RWPE2 (cell line): ENCODE measurements around the gene CCDC71.

Experiments used
- ATAC-seq: fragments of 200-7000 bp; cut with Tn5 transposase; 3 replicates; pipeline ENCODE4 v1.9.1; 2021; ENCODE audit warnings: low read depth
- DNase-seq: peaks from one replicate; pipeline ENCODE4 v3.0.0-alpha.2; 2020; ENCODE audit warnings: low spot score
- H3K27ac ChIP-seq: fragments of 450-650 bp; 2 replicates; pipeline ENCODE4 v1.5.1; 2017; ENCODE audit warnings: mild to moderate bottlenecking; ENCODE audit not compliant: poor library complexity, severe bottlenecking
- H3K27me3 ChIP-seq: fragments of 250-450 bp; sonication (Bioruptor Pico); 2 replicates; pipeline ENCODE4 v1.5.1; 2021; ENCODE audit warnings: mild to moderate bottlenecking, moderate library complexity; ENCODE audit not compliant: insufficient read depth, poor library complexity, severe bottlenecking
- H3K36me3 ChIP-seq: fragments of 250-450 bp; sonication (Bioruptor Pico); 2 replicates; pipeline ENCODE4 v1.5.1; 2020; ENCODE audit warnings: low read depth, mild to moderate bottlenecking, moderate library complexity
- H3K4me1 ChIP-seq: fragments of 250-450 bp; sonication (Bioruptor Pico); 2 replicates; pipeline ENCODE4 v1.5.1; 2021; ENCODE audit warnings: mild to moderate bottlenecking, moderate library complexity; ENCODE audit not compliant: insufficient read depth, poor library complexity, severe bottlenecking
- H3K4me3 ChIP-seq: fragments of 250-450 bp; sonication (Bioruptor Pico); 2 replicates; pipeline ENCODE4 v1.5.1; 2021; ENCODE audit warnings: mild to moderate bottlenecking, moderate library complexity; ENCODE audit not compliant: severe bottlenecking
- H3K9me3 ChIP-seq: fragments of 250-450 bp; sonication (Bioruptor Pico); 2 replicates; pipeline ENCODE4 v1.5.1; 2021; ENCODE audit warnings: mild to moderate bottlenecking, moderate library complexity; ENCODE audit not compliant: severe bottlenecking
- CTCF ChIP-seq: fragments of 450-650 bp; IDR thresholded peaks from one replicate; pipeline ENCODE4 v1.5.1; 2017; ENCODE audit warnings: mild to moderate bottlenecking, moderate library complexity; ENCODE audit not compliant: poor library complexity, severe bottlenecking

CCDC71 gene

GRCh38 chr3:49199239-49199899 is 33.2 kb upstream of the CCDC71 start:
- Histone ChIP-seq H3K36me3 (no peaks in the 10 kb centered on the region), H3K4me1 (no peaks in the 10 kb centered on the region), H3K27me3 (no peaks in the 10 kb centered on the region), H3K4me3 (no peak overlapping the region), H3K9me3 (no peaks in the 10 kb centered on the region), H3K27ac (no peak overlapping the region)
- ATAC-seq (peak; percentile 40; the same call in 2 of the 3 replicates), DNase-seq (peak; percentile 72)
- TF ChIP-seq CTCF = no peak

GRCh38 chr3:49198611-49199230 is 32.6 kb upstream of the CCDC71 start:
- Histone ChIP-seq H3K27ac (no peak overlapping the region), H3K9me3 (no peaks in the 10 kb centered on the region), H3K4me3 (no peak overlapping the region), H3K4me1 (no peaks in the 10 kb centered on the region), H3K36me3 (no peaks in the 10 kb centered on the region), H3K27me3 (no peaks in the 10 kb centered on the region)
- ATAC-seq = no peak
- TF ChIP-seq CTCF = no peak
- DNase-seq = no peak

- Histone ChIP-seq H3K4me3 (no peak overlapping the region), H3K36me3 (no peaks in the 10 kb centered on the region), H3K27me3 (no peaks in the 10 kb centered on the region), H3K9me3 (no peaks in the 10 kb centered on the region), H3K27ac (no peak overlapping the region), H3K4me1 (no peaks in the 10 kb centered on the region)
- no peak for ATAC-seq
- TF ChIP-seq CTCF = no peak
- no peak for DNase-seq
Observed at GRCh38 chr3:49198161-49198560, 32.0 kb upstream of the CCDC71 start.

- ATAC-seq = no peak
Observed at GRCh38 chr3:49191741-49192140, 25.6 kb upstream of the CCDC71 start.

More at GRCh38 chr3:49191741-49192140, 25.6 kb upstream of the CCDC71 start:
- no peak overlapping the region for H3K4me3 ChIP-seq
- no peaks in the 10 kb centered on the region for H3K36me3 ChIP-seq
- TF ChIP-seq CTCF = no peak
- no peaks in the 10 kb centered on the region for H3K4me1 ChIP-seq
- no peak for DNase-seq
- H3K27ac ChIP-seq = no peak overlapping the region
- H3K9me3 ChIP-seq = no peaks in the 10 kb centered on the region
- no peaks in the 10 kb centered on the region for H3K27me3 ChIP-seq
